ENCODE results near the gene SOX1. TPM values are rescaled to one million over a fixed set of nuclear protein-coding genes. Genes with fewer than 3 reads are reported as not detected.

SOX1 gene
- total and polyA plus RNA-seq, 4 donors = 0.09 TPM; not detected in 3

GRCh38 chr13:112062072-112062567 lies 4.8 kb upstream of the SOX1 start:
- Histone ChIP-seq H3K36me3 (ENCODE audit: control insufficient read depth in 4 of 4, insufficient read depth in 4 of 4, low read length in 4 of 4) (no peaks in the 10 kb centered on the region), H3K27me3 (ENCODE audit: control insufficient read depth in 3 of 3, insufficient read depth in 3 of 3, low read length in 2 of 3) (peaks cover 52 to 87% (median 77%) of the 10 kb centered on the region in 3 donors), H3K9ac (ENCODE audit: insufficient read depth in 1 of 2, low read length in 2 of 2) (no peak overlapping the region), H3K4me1 (ENCODE audit: control insufficient read depth in 5 of 5, insufficient read depth in 5 of 5, low read length in 5 of 5) (peaks cover 0 to 17% (median 3%) of the 10 kb centered on the region in 5 donors), H3K9me3 (ENCODE audit: control insufficient read depth in 4 of 4, insufficient read depth in 3 of 4, low read length in 3 of 4) (peaks cover 0 to 17% (median 0%) of the 10 kb centered on the region in 4 donors), H3K4me3 (no peak overlapping the region), H3K27ac (ENCODE audit: low read depth in 1 of 2, low read length in 1 of 2) (no peak overlapping the region)
- TF ChIP-seq CTCF (IDR thresholded peaks at IDR 0.05; ENCODE audit: control extremely low read depth, extremely low read depth) = no peak
- ATAC-seq (ENCODE audit: insufficient read depth, low FRiP score) (no peak), DNase-seq (no peak)
- 6 to 7% methylated on average over 25 of the region's 25 CpGs for WGBS, 2 donors

GRCh38 chr13:112062571-112063570 lies 4.1 kb upstream of the SOX1 start:
- no peaks in the 10 kb centered on the region for H3K36me3 ChIP-seq (ENCODE audit: control insufficient read depth in 4 of 4, insufficient read depth in 4 of 4, low read length in 4 of 4)
- no peak overlapping the region for H3K4me3 ChIP-seq
- peaks cover 0 to 15% (median 3%) of the 10 kb centered on the region in 5 donors for H3K4me1 ChIP-seq (ENCODE audit: control insufficient read depth in 5 of 5, insufficient read depth in 5 of 5, low read length in 5 of 5)
- peak in 2 of 3 donors; percentile 63 to 70 for DNase-seq
- H3K27me3 ChIP-seq (ENCODE audit: control insufficient read depth in 3 of 3, insufficient read depth in 3 of 3, low read length in 2 of 3) = peaks cover 50 to 84% (median 74%) of the 10 kb centered on the region in 3 donors
- ATAC-seq (ENCODE audit: insufficient read depth, low FRiP score) = no peak
- H3K27ac ChIP-seq (ENCODE audit: low read depth in 1 of 2, low read length in 1 of 2) = no peak overlapping the region
- H3K9me3 ChIP-seq (ENCODE audit: control insufficient read depth in 4 of 4, insufficient read depth in 3 of 4, low read length in 3 of 4) = peaks cover 0 to 17% (median 0%) of the 10 kb centered on the region in 4 donors
- H3K9ac ChIP-seq (ENCODE audit: insufficient read depth in 1 of 2, low read length in 2 of 2) = no peak overlapping the region
- WGBS, 2 donors = 4 to 5% methylated on average over 51 to 78 of the region's 78 CpGs
- TF ChIP-seq CTCF (IDR thresholded peaks at IDR 0.05; ENCODE audit: control extremely low read depth, extremely low read depth) = no peak

- no peak for DNase-seq
- H3K4me3 ChIP-seq = no peak overlapping the region
- peaks cover 0 to 15% (median 0%) of the 10 kb centered on the region in 4 donors for H3K9me3 ChIP-seq (ENCODE audit: control insufficient read depth in 4 of 4, insufficient read depth in 3 of 4, low read length in 3 of 4)
- no peak overlapping the region for H3K9ac ChIP-seq (ENCODE audit: insufficient read depth in 1 of 2, low read length in 2 of 2)
- no peak for ATAC-seq (ENCODE audit: insufficient read depth, low FRiP score)
- H3K4me1 ChIP-seq (ENCODE audit: control insufficient read depth in 5 of 5, insufficient read depth in 5 of 5, low read length in 5 of 5) = peaks cover 0 to 16% (median 3%) of the 10 kb centered on the region in 5 donors
- H3K27me3 ChIP-seq (ENCODE audit: control insufficient read depth in 3 of 3, insufficient read depth in 3 of 3, low read length in 2 of 3) = peaks cover 55 to 75% (median 66%) of the 10 kb centered on the region in 3 donors
- 15 to 17% methylated on average over 2 of the region's 2 CpGs for WGBS, 2 donors
- H3K27ac ChIP-seq (ENCODE audit: low read depth in 1 of 2, low read length in 1 of 2) = no peak overlapping the region
- no peaks in the 10 kb centered on the region for H3K36me3 ChIP-seq (ENCODE audit: control insufficient read depth in 4 of 4, insufficient read depth in 4 of 4, low read length in 4 of 4)
- no peak for TF ChIP-seq CTCF (IDR thresholded peaks at IDR 0.05; ENCODE audit: control extremely low read depth, extremely low read depth)
Measured at GRCh38 chr13:112063807-112064206, 3.1 kb upstream of the SOX1 start.

Measured in lung (tissue), 12 donors.